IPS-18c (cell line): Measurements from ENCODE around the gene MNAT1.

Experiments used
- H3K4me3 ChIP-seq: 2 replicates; pipeline ENCODE4 v1.7.0; 2013; ENCODE audit warnings: low read depth, mild to moderate bottlenecking, low read length, moderate library complexity; ENCODE audit not compliant: insufficient read depth
- H3K9me3 ChIP-seq: one replicate; pipeline ENCODE4 v1.6.1; 2013; ENCODE audit warnings: mild to moderate bottlenecking, low read length, moderate library complexity; ENCODE audit not compliant: control insufficient read depth, insufficient read depth

MNAT1 gene

DNA sequence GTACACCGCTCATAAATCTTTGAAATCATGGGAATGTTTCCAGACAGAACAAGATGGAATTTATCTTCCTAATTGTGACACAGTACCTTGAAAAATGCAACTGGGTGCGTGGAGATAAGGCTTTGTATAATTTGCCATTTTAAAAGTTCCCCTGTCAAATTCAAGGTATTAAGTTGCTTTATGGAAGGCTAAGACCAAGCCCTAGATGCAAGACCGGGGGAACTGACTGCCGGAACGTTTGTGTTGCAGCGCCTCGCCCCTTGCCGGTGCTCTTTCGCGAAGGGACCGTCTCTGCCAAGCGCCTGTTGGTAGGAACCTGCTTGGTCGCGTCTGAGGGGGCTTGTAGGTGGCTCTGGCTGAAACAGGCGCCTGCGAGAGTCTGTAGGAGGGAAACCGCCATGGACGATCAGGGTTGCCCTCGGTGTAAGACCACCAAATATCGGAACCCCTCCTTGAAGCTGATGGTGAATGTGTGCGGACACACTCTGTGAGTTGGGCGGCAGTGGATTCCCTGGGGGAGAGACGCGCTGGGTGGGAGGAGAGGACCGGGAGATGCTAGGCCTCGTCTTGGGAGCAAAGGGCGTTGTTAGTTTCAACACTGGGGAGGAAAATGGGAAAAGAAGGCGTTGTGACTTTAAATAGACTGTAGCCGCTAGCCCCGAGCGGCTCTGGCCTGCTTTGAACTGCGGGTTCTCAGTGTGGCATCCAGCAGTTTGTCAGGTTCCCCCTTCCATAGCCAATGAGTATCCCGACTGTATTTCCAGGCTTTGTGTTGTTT, at the start of gene MNAT1:
MNAT1 (plus strand) TSS at position 297 of the 778 bp plus-strand sequence; CDS start at position 399, 102 bp downstream.
- H3K9me3 ChIP-seq: no peaks in the 10 kb centered on the region
- H3K4me3 ChIP-seq: peak within 1 kb of the TSS; percentile 97

DNA sequence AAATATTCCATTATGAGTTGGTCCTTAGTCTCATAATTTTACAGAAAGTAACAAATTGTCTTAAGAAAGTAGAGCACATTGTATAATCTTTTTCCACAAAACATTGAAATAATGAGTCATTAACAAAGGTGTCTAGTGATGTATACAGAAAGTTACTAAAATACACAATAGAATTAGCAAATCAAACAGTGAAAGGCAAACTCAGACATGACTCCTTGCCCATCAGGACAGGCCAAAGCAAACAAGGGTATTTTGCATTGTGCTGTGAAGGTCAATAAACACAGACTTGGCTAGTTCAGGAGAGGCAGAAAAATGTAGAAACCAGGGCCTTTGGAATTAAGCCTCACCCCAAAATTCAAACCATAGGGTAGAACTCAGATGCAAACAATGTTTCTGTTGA, 47.7 kb upstream of the MNAT1 start:
- no peaks in the 10 kb centered on the region for H3K9me3 ChIP-seq
- no peak overlapping the region for H3K4me3 ChIP-seq

DNA sequence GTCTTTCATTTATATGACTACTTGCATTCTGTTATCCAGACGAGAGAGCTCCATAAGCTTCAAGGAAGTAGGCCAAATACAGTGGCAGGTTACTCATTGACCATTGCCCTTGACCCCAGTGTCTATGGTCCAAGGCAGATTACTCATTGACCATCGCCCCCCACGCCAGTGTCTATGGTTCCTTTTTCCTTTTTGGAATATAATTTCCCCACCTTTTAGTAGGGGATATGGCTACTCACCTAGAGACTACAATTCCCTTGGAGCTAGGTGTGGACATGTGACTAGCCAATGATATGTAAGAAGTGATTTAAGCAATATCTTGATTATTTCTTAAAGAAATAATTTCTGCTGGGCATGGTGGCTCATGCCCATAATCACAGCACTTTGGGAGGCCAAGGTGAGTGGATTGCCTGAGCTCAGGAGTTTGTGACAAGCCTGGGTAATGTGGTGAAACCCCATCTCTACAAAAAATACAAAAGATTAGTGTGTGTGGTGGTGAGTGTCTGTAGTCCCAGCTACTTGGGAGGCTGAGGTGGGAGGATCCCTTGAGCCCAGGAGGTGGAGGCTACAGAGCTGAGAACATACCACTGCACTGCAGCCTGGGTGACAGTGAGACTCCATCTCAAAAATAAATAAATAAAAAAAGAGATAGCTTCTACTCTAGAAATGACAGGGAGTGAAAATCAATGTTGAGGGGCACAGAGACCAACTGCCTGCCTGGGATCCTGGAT, 43.0 kb upstream of the MNAT1 start:
- Histone ChIP-seq H3K9me3 (no peaks in the 10 kb centered on the region), H3K4me3 (no peak overlapping the region)

DNA sequence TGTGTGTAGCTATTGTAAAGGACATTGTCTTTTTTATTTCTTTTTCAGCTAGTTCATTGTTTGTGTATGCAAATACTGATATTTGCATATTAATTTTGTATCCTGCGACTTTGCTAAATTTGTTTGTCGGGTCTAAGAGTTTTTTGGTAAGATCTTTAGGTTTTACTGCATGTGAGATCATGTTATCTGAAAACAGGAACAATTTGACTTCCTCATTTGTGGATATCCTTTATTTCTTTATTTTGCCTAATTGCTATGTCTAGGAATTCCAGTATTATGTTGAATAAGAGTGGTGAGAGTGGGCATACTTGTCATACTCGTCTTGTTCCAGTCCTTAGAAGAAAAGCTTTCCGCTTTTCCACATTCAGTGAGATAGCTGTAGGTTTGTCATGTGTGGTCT, 39.2 kb upstream of the MNAT1 start:
- no peak overlapping the region for H3K4me3 ChIP-seq
- no peaks in the 10 kb centered on the region for H3K9me3 ChIP-seq

DNA sequence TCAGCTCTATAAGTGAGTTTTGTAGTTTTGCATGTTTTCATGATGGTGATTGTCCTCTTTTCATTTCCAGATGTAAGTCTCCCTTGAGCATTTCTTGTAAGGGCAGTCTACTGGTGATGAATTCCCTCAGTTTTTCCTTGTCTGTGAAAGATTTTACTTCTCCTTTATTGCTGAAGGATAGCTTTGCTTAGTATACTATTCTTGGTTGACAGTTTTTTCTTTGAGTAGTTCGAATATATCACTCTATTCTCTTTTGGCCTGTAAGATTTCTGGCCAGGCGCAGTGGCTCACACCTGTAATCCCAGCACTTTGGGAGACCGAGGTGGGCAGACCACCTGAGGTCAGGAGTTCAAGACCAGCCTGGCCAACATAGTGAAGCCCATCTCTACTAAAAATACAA, 34.0 kb upstream of the MNAT1 start:
- H3K9me3 ChIP-seq: no peaks in the 10 kb centered on the region
- H3K4me3 ChIP-seq: no peak overlapping the region

DNA sequence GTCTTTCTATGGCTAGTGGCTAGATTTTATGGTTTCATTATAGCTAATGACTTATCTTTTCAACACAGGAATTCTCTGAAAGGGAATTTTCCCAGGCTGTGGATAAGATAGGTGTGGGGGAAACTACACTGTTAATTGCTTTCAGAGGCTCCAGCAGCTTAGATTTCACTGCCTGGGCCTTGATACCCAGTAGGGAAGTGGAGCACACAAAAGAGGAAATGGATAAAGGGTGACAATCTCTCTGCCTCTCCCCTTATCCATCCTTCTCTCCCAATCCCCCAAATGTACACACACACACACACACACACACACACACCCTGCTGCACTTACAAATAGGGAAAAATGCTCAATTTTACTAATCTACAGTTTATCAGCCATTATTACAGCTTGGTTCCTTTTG, 29.5 kb upstream of the MNAT1 start:
- Histone ChIP-seq H3K9me3 (no peaks in the 10 kb centered on the region), H3K4me3 (no peak overlapping the region)

DNA sequence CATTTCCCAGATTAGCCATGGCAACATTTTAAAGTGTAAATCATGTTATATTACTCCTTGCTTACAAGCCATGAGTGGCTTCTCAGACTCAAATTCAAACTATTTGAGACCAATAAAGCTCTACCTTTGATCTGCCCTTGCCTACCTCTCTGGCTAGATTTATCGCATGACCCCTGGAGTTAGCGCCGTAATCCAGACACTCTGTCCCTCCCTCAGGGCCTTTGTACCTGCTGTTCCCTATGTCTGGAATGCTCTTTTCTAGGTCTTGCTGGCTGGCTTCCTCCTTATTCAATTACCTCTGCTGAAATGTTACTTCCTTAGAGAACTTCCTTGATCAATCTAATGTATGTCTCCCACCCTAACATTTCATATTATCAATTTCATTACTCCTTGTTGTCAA, 26.7 kb upstream of the MNAT1 start:
- Histone ChIP-seq H3K4me3 (no peak overlapping the region), H3K9me3 (no peaks in the 10 kb centered on the region)

DNA sequence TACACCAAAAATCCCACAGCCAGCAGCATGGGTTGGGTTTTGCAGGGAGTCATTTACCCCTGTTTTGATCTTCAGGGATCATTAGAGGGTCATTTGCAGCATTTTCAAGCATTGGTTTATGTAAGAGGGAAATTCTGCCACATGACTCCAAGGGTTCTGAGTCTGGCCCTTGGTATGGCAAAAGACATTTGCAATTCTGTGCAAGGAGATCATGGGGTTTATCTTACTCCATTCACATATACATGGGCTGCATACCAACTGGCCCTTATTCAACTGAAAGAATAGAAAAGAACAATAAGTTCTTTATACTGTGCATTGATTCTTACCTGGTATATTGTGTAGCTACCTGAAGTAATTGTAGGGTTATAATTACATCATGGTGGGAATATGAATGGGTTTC, 24.1 kb upstream of the MNAT1 start:
- H3K4me3 ChIP-seq: no peak overlapping the region
- H3K9me3 ChIP-seq: no peaks in the 10 kb centered on the region

DNA sequence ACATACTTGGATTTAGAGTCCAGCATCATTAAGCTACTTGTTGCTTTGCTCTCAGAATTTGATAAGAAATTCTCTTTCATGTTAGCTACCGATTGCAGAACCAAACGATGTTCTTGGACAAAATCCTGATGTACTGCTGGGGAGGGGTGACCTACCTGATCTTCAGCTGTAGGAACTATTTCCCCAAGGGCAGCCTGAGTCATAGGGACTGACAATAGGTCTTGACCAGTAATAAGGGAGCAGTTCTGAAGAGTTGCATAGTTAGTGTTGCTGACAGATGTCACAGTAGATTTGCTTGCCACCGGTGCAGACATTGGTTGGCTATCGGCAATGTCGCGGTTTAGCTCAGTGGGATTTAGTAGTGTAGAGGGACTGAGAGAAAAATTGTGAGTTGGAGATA, 21.0 kb upstream of the MNAT1 start:
- Histone ChIP-seq H3K9me3 (no peaks in the 10 kb centered on the region), H3K4me3 (no peak overlapping the region)

DNA sequence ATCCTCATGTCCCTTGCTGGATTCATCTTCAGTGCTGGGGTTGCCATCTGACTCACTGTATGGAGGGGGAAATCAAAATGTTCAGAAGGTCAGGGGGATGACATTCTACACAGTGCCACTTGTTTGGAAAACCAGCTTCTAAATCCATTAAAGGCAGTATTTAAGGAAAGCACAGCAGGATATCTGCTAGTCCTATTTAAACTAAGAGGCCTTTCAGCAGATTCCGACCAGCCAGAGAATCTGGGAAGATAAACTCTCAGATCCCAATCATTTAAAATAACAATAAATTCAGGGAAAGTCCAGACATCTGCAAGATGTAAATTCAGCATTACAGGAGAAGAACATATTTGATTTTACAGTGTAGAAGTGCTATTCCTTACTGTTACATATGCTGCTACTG, 14.2 kb upstream of the MNAT1 start:
- Histone ChIP-seq H3K9me3 (peaks cover 4% of the 10 kb centered on the region), H3K4me3 (peak overlapping the region; percentile 94; the same call in 1 of the 2 replicates)

DNA sequence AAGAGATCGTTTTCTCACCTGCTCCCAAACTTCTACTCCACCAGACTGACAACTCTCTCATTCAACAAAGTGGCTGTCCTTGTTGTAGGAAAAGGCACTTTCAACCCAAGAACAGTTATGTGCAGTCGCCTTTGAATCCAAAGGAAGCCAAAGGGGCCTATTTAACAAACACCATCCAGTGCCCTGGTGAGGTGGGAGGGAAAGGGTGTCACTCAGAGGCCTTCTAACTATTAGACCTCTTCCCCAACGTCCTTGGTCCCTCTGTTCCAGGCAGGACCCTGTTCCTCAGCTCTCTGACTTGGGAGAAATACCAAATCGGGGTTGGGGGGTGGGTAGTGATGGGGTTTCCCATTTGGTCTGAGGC, 13.6 kb upstream of the MNAT1 start:
- peaks cover 4% of the 10 kb centered on the region for H3K9me3 ChIP-seq
- peak overlapping the region; percentile 94 for H3K4me3 ChIP-seq

DNA sequence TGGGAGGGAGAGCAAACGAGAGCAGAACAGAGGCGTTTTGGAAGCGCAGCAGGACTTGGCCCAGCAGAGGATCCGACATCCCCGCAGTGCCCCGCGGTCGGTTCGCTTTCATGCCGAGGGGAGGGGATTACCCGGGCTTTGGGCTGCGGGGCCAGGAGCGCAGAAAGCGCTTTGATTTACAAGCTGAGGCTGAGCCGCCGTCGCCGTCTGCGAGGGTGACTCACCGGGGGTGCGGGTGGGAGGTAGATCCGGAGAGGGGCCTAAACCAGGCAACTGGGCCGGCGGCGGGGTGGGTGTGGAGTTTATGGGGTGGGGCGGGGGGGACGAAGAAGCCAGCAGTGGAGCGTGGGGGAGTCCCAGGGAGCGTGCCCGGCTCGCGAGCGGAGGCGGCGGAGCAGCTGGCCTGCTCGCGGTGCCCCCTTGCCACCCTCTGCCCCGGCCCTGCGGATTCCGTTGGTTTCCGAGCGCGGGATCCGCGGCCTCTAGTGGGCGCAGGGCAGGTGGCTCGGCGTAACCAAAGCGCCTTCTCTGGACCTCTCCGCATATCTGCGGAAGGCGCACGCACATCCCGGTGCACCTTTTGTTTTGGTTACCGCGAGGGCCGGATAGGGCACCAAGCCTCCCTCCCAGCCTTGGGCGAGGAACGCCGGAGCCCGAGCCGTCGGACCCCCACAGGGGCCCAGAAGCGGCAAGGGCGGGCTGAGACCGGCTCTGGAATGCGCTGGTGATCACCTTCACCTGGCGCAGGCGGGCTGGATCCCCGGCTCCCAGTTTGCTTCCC, 13.0 kb upstream of the MNAT1 start:
- peak overlapping the region; percentile 94 for H3K4me3 ChIP-seq
- H3K9me3 ChIP-seq: peaks cover 4% of the 10 kb centered on the region

DNA sequence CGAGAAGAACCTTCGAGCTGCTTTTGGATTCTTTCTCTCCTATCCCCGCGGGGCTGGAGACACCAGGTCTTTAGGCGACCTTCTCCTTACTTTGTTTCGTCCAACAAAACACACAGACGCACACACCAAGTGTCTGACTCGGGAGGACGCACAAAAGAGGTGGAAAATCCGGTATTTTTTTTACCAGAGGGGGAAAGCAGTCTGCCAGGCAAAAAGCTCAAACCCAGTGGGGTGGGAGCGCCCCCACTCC, 12.5 kb upstream of the MNAT1 start:
- H3K4me3 ChIP-seq: peak overlapping the region; percentile 94
- peaks cover 4% of the 10 kb centered on the region for H3K9me3 ChIP-seq

DNA sequence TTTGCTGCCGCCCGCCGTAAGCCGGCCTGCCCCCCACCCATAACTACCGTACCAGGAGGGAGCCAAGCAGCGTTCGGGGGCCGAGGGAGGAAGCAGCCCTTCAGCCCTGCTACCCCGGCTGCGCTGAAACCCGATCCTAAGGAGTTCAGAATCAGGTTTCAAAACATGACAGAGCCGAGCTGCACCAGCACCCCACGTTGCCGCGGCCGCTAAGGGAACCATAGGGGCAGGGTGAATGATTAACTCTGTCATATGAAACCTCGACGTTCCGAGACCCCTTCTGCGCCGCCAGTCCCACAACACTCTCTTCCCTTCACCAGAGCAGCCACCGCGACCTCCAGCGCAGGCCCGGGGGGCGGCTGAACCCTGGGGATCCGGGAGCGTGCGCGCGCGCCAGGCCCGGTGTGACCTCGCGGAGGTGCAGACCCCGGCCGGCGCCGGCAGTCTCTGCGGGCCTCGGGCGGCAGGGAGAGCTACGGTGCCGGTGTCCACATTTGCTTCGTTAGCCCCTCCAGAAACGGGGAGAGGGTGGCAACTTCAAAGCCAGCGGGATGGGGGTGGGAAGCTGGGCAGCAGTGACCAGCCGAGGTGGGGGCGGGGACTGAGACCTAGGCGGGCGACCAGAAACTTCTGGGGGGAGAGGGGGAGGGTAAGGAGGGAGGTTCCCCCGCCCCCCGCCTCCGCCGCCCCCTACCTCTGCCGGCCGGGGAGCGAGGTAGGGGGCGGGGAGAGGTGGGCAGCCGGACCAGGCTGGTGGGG, 12.0 kb upstream of the MNAT1 start:
- H3K9me3 ChIP-seq: peaks cover 4% of the 10 kb centered on the region
- peak overlapping the region; percentile 94 for H3K4me3 ChIP-seq

DNA sequence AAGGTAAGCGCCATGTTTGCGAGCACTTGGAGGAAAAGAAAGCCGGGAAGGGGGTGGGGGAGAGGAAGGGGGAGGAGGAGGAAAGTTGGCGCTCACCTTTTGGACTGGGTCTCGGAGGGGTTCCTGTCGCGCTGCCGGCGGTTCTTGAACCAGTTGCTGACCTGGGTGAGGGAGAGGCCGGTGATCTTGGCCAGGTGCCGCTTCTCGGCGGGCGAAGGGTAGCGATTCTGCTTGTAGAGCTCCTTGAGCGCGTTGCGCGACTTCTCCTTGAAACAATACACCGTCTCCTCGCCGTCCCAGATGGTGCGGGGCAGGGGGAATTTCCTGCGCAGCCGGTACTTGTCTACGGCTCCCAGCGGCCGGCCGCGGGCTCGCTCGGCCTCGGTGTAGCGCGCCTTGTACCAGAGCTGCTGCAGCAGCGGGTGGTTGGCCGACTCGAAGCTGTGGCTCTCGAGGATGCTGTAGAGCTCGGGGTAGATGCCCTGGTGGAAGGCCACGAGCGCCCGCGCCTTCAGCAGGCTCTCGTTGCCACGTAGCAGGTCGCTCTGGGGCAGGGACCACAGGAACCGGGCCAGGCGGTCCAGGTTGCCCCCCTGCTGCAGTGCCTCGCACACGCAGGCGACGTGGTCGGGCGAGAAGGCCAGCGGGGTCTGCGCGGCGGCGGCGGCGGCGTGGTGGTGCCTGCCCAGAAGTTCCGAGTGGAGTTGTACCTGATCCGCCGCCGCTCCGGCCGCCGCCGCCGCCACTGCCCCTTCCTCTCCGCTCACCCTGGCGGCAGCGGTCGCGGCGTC, 11.2 kb upstream of the MNAT1 start:
- peaks cover 4% of the 10 kb centered on the region for H3K9me3 ChIP-seq
- peak overlapping the region; percentile 94 for H3K4me3 ChIP-seq

DNA sequence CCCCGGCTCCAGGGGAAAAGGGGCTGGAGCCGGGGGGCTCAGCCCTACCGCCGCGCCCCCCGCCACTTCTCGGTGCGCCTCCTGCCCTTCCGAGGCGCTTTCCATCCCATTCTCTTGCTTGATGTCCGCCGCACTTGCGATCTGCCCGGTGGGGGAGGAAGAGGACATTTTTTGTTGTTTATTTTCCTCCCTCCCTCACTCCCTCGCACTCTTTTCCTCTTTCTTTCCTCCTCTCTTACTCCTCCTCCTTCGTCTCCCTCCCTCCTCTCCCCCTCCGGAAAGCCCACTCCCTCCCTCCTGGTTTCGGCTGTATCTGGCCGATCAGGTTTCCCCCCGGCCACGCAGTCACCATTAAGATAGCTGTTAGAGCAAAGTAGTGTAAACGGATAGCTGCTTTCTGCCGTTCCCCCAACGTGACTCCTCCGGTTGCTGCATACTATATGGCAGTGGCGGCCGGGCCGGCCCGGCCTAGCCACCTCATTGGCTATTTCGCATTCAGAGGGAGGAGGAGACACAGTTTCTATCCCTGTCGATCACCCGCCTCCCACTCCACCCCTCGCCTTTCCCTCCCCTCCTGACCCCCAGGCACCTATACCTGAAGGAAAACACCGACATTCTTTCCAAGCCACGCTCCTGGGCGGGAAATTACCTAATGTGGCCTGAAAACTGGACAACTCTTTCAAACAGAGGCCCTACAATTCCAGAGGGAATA, 10.5 kb upstream of the MNAT1 start, which contains the start of gene SIX4:
SIX4 (minus strand) TSS at position 445 of the 712 bp plus-strand sequence; CDS start at position 168, 277 bp downstream.
- H3K4me3 ChIP-seq: peak within 1 kb of the TSS; percentile 94
- peaks cover 4% of the 10 kb centered on the region for H3K9me3 ChIP-seq
